Fibroblast of villous mesenchyme (primary cell): ENCODE data around the gene UBE3C. TPM values are rescaled to one million over a fixed set of nuclear protein-coding genes. Genes with fewer than 3 reads are reported as not detected.
A peak's percentile ranks its signal among the peaks of the same experiment; 100 is the strongest.

Experiments
- DNase-seq: peaks from one replicate; pipeline ENCODE4 v3.0.0-alpha.2; 2010; ENCODE audit warnings: low read depth
- H3K4me3 ChIP-seq: 2 replicates; pipeline ENCODE4 v1.5.1; 2011; ENCODE audit warnings: low read depth, mild to moderate bottlenecking, low read length
- CTCF ChIP-seq: IDR thresholded peaks from 2 replicates; pipeline ENCODE4 v1.5.1; 2012; ENCODE audit warnings: low read depth, mild to moderate bottlenecking, low read length; ENCODE audit not compliant: insufficient read depth
- total RNA-seq: library from RNA; depleted of rRNA; stranded (reverse); fragments of >200 nt; gene quantifications from 2 replicates; pipeline ENCODE4 v1.2.3, GENCODE V29; 2012

Gene UBE3C
- total RNA-seq, 1 donor: 150 TPM

GRCh38 chr7:157279741-157280215 lies 141.1 kb downstream of the UBE3C start:
- DNase-seq: no peak
- H3K4me3 ChIP-seq: peak overlapping the region; percentile 52
- no peak for TF ChIP-seq CTCF

GRCh38 chr7:157280216-157280841 lies 141.6 kb downstream of the UBE3C start:
- DNase-seq: no peak
- H3K4me3 ChIP-seq: peak overlapping the region; percentile 52
- TF ChIP-seq CTCF: no peak

GRCh38 chr7:157281221-157281998 lies 142.7 kb downstream of the UBE3C start:
- DNase-seq: no peak
- no peak overlapping the region for H3K4me3 ChIP-seq
- no peak for TF ChIP-seq CTCF

GRCh38 chr7:157282141-157282801 lies 143.5 kb downstream of the UBE3C start:
- no peak for DNase-seq
- no peak for TF ChIP-seq CTCF
- H3K4me3 ChIP-seq: no peak overlapping the region

- TF ChIP-seq CTCF: no peak
- H3K4me3 ChIP-seq: no peak overlapping the region
- DNase-seq: no peak
These were observed 145.7 kb downstream of the UBE3C start for GRCh38 chr7:157284229-157285014.

GRCh38 chr7:157291404-157292080 lies 152.8 kb downstream of the UBE3C start:
- peak overlapping the region; percentile 29 for H3K4me3 ChIP-seq
- no peak for DNase-seq
- TF ChIP-seq CTCF: no peak
